GM12874 (cell line): ENCODE data around the gene CAV1.

Experiments
- CTCF ChIP-seq: IDR thresholded peaks from 2 replicates; pipeline ENCODE4 v1.5.1; 2011; ENCODE audit warnings: low read depth, mild to moderate bottlenecking, control low read depth, low read length, moderate library complexity; ENCODE audit not compliant: insufficient read depth

CAV1 gene, protein sequence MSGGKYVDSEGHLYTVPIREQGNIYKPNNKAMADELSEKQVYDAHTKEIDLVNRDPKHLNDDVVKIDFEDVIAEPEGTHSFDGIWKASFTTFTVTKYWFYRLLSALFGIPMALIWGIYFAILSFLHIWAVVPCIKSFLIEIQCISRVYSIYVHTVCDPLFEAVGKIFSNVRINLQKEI

DNA sequence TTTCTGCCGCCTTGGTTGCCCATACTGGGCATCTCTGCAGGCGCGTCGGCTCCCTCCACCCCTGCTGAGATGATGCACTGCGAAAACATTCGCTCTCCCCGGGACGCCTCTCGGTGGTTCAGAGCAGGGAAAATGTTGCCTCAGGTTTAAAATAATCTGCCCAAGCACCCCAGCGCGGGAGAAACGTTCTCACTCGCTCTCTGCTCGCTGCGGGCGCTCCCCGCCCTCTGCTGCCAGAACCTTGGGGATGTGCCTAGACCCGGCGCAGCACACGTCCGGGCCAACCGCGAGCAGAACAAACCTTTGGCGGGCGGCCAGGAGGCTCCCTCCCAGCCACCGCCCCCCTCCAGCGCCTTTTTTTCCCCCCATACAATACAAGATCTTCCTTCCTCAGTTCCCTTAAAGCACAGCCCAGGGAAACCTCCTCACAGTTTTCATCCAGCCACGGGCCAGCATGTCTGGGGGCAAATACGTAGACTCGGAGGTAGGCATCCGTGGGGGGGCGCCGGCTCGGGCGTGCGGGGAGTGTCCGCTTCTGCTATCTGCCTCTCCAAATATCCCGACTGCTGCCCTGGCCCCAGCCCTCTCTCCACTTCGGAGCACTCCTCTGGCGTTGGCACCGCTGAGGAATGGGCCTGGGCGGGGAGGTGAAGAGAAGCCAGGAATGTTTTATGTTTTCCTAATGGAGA is at the start of gene CAV1:
CAV1 (plus strand) TSS at position 428 of the 689 bp plus-strand sequence; CDS start at position 455, 27 bp downstream.
- no peak for TF ChIP-seq CTCF

DNA sequence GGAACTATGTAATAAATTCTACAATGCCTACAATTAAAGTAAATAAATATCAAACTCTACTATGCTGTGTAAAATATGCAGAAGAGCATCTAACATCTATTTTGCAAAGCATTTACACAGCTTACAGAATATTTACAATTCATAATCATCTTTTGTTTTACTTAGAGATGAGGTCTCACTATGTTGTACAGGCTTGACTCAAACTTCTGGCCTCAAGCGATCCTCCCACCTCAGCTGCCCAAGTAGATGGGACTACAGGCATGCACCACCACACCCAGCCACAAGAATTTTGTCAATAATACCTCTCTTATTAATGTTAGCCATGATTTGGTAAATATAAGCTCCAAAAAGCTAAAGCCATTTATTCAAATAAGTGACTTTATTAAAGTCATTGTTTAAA is 47.2 kb upstream of the CAV1 start:
- no peak for TF ChIP-seq CTCF

DNA sequence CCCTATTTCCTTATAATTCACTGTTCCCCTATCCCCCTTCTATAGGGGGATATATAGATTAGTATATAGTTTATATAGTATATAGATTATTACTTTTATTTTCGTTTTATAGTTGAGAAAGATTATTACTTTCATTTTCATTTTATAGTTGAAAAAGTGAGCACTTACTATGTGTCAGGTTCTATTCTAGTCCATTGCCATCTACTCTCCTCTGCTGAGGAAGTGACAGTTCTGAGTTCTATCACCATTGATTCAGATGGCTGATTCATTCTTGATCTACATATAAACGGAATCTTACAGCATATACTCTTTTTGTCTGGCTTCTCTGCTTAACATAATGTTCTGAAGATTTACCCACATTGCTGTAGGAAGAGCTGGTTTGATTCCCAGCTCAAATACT is 46.0 kb upstream of the CAV1 start:
- no peak for TF ChIP-seq CTCF

DNA sequence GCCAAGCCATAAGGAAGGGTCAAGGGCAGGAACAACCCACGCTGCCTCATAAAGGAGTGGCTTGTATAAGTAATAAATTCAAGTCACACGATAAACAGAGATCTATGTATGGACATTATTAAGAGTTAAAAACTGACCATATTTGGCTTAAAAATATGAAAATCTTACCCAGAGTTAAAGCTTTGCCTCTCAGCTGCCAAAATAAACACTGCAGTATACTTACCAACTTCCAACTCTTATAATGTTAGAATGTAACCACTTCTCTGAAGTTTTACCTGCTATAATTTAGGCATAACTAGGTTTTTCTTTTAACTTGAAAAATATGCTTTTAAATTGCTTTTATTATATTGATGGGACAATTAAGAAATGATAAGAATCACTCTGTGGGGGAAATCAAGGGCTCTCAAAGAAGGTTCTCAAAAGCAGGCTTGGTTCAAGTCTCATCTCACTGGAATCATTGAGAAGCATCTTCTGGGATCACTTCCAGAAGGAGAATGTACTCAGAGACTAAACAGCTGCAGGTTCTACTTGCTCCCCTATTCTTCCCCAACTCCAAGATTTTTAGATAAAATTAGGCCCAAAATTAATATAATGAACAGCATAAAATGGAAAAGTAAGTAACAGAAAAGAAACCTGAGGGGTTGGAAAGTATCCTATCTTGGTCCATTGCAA is 41.4 kb upstream of the CAV1 start:
- no peak for TF ChIP-seq CTCF

GRCh38 chr7:116487907-116488521 is 36.8 kb upstream of the CAV1 start:
- TF ChIP-seq CTCF, result no peak

GRCh38 chr7:116490351-116490750 is 34.5 kb upstream of the CAV1 start:
- no peak for TF ChIP-seq CTCF
